Measurements from ENCODE around the gene CREG1. TPM values are rescaled to one million over a fixed set of nuclear protein-coding genes. Genes with fewer than 3 reads are reported as not detected.

Gene CREG1
- total and polyA plus RNA-seq, 2 experiments from 2014 or later: 21.2 to 42.7 TPM

- TF ChIP-seq, protein P1, sequence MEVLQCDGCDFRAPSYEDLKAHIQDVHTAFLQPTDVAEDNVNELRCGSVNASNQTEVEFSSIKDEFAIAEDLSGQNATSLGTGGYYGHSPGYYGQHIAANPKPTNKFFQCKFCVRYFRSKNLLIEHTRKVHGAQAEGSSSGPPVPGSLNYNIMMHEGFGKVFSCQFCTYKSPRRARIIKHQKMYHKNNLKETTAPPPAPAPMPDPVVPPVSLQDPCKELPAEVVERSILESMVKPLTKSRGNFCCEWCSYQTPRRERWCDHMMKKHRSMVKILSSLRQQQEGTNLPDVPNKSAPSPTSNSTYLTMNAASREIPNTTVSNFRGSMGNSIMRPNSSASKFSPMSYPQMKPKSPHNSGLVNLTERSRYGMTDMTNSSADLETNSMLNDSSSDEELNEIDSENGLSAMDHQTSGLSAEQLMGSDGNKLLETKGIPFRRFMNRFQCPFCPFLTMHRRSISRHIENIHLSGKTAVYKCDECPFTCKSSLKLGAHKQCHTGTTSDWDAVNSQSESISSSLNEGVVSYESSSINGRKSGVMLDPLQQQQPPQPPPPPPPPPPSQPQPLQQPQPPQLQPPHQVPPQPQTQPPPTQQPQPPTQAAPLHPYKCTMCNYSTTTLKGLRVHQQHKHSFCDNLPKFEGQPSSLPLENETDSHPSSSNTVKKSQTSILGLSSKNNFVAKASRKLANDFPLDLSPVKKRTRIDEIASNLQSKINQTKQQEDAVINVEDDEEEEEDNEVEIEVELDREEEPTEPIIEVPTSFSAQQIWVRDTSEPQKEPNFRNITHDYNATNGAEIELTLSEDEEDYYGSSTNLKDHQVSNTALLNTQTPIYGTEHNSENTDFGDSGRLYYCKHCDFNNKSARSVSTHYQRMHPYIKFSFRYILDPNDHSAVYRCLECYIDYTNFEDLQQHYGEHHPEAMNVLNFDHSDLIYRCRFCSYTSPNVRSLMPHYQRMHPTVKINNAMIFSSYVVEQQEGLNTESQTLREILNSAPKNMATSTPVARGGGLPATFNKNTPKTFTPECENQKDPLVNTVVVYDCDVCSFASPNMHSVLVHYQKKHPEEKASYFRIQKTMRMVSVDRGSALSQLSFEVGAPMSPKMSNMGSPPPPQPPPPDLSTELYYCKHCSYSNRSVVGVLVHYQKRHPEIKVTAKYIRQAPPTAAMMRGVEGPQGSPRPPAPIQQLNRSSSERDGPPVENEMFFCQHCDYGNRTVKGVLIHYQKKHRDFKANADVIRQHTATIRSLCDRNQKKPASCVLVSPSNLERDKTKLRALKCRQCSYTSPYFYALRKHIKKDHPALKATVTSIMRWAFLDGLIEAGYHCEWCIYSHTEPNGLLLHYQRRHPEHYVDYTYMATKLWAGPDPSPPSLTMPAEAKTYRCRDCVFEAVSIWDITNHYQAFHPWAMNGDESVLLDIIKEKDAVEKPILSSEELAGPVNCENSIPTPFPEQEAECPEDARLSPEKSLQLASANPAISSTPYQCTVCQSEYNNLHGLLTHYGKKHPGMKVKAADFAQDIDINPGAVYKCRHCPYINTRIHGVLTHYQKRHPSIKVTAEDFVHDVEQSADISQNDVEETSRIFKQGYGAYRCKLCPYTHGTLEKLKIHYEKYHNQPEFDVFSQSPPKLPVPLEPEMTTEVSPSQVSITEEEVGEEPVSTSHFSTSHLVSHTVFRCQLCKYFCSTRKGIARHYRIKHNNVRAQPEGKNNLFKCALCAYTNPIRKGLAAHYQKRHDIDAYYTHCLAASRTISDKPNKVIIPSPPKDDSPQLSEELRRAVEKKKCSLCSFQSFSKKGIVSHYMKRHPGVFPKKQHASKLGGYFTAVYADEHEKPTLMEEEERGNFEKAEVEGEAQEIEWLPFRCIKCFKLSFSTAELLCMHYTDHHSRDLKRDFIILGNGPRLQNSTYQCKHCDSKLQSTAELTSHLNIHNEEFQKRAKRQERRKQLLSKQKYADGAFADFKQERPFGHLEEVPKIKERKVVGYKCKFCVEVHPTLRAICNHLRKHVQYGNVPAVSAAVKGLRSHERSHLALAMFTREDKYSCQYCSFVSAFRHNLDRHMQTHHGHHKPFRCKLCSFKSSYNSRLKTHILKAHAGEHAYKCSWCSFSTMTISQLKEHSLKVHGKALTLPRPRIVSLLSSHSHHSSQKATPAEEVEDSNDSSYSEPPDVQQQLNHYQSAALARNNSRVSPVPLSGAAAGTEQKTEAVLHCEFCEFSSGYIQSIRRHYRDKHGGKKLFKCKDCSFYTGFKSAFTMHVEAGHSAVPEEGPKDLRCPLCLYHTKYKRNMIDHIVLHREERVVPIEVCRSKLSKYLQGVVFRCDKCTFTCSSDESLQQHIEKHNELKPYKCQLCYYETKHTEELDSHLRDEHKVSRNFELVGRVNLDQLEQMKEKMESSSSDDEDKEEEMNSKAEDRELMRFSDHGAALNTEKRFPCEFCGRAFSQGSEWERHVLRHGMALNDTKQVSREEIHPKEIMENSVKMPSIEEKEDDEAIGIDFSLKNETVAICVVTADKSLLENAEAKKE (CRISPR knock-in tag; IDR thresholded peaks at IDR 0.05): no peak
- TF ChIP-seq STAT1 (IDR thresholded peaks at IDR 0.05; ENCODE audit: unreplicated experiment): no peak
- TF ChIP-seq POLR2AphosphoS5 (IDR thresholded peaks at IDR 0.05; ENCODE audit: low read depth): no peak
- TF ChIP-seq, protein P2, sequence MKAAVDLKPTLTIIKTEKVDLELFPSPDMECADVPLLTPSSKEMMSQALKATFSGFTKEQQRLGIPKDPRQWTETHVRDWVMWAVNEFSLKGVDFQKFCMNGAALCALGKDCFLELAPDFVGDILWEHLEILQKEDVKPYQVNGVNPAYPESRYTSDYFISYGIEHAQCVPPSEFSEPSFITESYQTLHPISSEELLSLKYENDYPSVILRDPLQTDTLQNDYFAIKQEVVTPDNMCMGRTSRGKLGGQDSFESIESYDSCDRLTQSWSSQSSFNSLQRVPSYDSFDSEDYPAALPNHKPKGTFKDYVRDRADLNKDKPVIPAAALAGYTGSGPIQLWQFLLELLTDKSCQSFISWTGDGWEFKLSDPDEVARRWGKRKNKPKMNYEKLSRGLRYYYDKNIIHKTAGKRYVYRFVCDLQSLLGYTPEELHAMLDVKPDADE (IDR thresholded peaks at IDR 0.05): no peak
- no peak for TF ChIP-seq REST (IDR thresholded peaks at IDR 0.05; ENCODE audit: unreplicated experiment)
- no peak for TF ChIP-seq NANOG (IDR thresholded peaks at IDR 0.05; ENCODE audit: borderline replicate concordance)
- TF ChIP-seq JUNB (IDR thresholded peaks at IDR 0.05; ENCODE audit: unreplicated experiment): no peak
Observed at GRCh38 chr1:167511374-167511986, 42.1 kb downstream of the CREG1 start (continued).

All from GM23338 (cell line).